GF-D8 (cell line): ENCODE data around the gene JMY.

Experiments used
- DNase-seq: peaks from one replicate; lab custom pipeline; 2025; lab: John Stamatoyannopoulos, UW

JMY gene

DNA sequence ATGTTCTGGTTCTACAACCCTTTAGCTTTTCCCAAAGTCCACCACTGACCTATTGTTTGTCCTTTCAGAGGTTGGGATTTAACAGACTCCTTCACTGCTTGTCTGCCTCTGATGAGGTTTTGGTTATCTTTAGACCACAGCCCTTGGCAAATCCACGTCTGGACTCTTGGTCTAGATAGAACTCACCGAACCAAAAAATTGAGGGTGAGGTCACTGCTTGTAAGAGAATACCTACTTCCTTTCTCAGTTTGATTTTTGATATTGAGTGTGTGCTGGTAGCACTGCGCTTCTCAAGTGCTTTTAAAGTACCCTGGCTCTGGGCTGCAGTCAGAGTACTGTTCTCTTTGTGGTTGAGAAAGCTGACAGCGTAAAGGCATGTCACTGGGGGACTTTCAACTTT, 61.7 kb downstream of the JMY start:
- no peak for DNase-seq

DNA sequence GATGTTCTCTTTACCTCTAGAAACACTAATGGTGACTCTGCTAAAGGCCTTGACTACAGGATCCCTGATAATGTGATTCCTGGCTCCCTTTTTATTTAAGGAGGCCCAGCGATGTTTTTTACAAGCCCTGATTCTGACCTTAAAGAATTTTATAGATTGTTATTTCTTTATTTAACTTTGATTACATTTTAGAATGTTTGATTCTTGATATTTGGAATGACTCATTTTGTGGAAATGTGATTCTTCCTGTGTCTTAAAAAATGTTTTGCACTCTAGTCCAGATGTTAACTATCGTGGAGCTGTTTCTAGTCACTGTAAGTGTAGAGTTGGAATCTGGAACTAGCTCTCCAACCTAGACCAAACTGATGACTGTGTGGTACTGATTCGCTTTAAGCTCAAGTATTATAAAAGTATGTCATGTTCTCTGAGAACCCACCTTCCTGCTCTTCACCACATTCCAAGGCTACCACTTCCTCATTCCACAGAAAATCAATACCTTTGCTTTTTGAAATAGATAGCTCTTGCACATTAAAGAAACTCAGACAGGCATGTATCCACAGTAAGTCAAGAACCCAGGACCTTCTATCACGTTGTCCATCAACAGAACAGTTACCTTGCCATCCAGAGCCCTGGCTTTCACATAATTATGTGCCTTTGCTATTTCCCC, 65.2 kb downstream of the JMY start:
- no peak for DNase-seq

DNA sequence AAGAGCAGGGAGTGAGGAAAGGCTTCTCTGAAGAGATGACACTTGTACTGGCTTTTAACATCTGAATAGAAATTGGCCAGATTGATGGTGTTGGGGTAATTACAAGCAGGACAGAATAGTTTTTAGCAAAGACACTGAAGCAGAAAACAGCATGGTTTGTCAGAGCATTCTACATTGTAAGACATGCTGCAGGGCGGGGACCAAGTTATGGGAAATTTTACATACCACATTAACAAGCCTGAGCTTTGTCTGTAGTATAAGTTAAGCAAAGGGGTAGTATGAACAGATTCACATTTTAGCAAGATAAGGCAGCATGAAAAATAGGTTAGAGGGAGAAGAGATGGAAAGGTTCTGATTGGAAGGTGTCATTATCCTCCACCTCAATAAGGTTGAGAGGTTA, 66.5 kb downstream of the JMY start:
- no peak for DNase-seq

DNA sequence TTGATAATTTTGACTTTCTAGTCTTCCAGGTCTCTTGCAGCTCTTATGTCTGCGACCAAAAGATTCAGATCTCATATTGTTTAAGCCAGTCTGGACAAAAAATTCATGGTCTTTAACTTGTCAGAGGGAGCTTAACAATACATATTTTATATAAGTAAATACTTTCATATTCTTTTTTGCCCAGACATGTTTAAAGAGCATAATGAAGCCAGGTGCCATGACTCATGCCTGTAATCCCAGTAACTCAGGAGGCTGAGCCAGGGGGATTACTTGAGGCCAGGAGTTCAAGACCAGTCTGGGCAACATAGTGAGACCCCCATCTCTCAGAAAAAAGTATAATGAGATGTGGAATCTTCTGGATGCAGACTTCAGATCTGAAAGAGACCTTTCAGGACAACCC, 69.8 kb downstream of the JMY start:
- DNase-seq: no peak

DNA sequence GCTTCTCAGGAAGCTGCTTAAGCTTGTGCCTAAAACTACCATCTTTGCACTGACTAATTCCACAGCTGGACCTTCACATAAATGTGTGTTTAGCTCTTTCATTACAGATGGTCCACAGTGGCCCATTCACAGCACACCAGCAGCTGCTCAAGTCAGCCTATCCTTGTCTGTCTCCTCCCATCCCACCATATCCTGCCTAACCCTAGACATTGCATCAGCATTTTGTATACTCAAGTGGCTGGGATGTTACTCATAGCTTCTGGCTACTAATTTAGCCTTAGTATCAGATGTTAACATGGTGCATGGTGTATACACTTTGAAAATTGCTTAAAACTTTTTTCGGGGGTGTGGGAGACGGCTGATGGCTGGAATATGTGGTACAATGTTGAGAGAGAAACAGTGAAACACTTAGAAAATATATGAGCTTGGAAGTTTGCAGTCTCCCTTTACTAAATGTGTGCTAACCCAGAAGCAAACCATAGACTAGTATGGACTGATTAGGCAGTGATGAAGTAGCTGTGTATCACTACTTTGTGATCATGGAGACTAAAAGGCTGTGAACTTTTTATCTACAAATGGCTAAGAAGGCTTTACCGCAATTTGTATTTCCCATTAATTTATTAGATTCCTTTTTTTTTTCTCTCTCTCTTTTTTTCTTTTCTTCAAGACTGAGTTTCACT, 83.1 kb downstream of the JMY start:
- no peak for DNase-seq

DNA sequence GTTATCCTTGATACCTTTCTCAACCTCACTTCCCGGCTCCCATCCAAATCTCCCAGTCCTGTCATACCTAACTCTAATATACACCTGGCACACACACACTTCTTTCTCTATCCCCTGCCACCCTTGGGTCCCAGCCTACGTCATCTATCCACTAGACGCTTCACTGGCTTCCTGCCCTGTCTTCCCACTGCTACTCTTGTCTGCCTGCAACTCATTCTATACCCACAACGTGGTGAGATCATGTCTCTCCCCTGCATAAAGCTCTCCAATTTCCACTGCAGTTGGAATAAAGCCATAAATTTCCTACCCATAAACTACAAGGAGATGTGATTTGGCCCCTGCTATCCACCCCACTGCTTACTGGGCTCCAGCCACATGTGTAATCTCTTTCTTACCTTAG, 93.5 kb downstream of the JMY start:
- DNase-seq: no peak

DNA sequence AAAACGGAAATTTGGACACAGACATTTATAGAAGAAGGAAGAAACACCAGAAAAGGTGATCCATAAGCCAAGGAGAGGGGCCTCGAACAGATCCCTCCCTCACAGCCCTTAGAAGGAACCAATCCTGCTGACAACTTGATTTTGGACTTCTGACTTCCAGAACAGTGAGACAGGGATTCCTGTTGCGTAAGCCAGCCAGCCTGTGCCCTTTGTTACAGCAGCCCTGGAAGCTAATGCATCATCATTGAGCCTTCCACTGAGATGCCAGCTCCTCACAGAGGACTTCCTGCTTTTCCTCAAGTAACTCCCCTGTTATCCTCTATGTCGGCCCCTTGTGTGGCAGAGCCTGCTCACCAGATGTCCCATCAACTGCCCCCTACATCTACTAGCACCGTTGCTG, 94.1 kb downstream of the JMY start:
- no peak for DNase-seq

DNA sequence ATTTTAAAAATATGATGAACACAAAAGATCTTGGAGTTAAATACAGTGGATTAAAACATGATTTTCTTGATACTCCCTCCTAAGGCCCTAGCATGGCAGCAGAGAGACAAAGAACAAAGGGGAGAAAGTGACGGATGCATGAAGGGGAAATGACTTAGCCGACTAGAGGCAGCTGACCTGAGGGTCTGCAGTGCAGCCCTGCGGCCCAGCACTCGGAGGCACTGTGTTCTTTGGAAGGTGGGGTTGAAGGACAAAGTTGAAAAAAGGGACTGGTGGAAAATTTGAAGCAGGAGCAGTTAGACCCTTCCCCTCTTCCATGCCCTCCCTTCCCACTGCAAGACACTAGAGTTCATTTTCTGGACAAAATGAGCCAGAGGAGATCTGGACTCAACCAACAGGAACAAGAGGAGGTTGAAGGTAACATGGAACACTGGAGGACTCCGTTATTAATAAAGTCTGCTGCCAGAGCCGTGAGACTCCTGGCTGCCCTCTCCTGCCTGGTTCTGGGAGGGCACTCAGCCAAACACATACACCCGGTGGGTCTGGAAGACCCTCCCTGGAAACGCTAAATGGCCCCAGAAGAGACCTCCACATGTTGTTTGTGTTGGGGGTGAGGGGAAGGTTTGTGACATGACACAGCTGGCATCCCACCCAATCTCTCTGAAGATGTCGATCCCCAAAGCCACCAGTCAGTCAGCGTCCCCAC, 98.1 kb downstream of the JMY start:
- no peak for DNase-seq

DNA sequence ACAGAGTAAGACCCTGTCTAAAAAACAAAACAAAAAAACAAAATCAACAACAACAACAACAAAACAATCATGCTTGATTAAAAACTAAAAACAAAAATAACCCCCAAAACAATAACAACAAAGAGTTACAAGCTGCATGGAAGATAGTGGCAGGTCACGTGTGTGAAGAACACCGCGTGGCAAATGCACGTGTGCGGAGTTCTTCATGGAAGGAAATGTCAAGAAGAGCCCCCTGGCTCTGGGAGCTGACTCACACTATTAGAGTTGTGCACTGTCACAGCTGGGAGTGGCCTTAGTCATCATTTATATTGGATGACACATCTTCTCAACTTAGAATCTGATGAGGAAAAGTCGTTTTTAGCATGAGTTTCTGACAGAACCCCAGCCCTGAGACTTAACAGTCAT, 110.5 kb downstream of the JMY start:
- DNase-seq: no peak

DNA sequence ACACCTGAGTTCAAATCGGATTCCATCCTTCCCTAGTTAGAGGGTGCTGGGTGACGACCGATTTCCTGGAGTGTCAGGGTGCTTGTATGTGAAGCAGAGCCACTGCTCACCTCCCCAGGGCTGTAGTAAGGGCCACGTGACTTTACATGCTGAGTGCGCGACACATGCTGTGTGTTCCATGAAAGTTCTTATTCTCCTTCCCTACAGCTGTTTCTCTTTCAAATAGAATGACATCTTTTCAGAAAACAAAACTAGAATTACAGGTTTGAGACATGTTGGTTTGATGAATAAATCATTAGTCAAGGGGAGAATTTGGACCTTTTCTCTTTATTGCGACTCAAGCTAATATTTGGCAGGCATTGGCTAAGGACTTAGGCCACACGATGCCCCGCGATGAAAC, 113.1 kb downstream of the JMY start:
- no peak for DNase-seq

DNA sequence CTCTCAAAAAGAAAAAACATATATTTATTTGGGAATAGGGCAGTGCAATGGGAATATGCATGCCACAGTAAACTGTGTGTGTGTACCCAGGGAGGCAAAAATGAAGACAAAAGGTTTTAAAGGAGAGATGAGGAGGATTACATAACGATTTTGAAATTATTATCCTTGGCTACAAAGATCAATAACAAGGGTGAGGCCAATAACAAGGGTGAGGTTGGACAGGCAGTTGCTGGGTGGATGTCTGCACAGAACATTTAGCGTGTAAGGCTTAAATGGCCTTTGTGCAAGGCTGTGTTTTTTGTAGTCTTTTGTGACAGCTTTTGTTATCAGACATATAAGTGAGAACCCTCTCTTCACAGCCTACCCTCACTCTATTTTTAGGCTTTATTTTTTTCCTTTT, 114.0 kb downstream of the JMY start:
- no peak for DNase-seq

DNA sequence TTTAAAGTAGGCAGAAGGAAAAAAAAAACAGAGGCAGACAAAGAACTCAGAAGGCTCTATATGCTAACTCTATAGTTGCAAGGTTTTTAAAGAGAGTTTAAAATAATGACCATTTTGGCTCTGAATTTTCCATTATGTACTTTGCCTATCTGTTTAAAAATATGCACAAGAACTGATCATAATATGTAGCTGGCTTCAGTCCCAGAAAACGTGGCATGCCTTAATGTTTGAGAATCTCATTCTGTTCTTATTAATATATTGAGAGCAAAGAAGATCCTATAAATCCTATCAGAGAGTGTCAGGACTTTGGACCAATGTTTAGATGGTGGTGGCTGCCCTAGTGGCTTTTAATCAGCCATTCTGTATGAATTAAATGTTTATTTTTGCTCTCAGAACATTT, 121.5 kb downstream of the JMY start:
- DNase-seq: no peak
